ENCODE data around the gene ITPR1. TPM values are rescaled to one million over a fixed set of nuclear protein-coding genes. Genes with fewer than 3 reads are reported as not detected.

The ITPR1 gene
- total and polyA plus RNA-seq, 2 experiments from 2014 or later = 17.6 to 28.8 TPM

DNA sequence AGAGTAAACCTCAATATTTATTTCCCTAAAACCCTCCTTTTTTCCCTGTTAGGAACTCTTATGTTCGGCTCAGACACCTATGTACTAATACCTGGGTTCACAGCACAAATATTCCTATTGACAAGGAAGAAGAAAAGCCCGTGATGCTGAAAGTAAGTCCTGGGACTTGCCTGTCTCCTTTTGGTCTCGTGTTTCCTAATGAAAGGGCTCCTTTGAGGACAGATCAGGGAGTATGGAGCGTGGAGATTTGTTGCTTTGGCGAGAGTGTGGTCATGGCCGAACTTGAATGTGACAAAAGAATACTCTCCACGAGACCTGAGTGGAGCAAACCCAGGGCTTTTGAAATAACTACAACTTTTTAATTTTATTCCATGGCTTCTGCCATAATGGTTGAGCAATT, 167.8 kb downstream of the ITPR1 start:
- peaks cover 13% of the 10 kb centered on the region for H3K36me3 ChIP-seq
- H3K27me3 ChIP-seq = no peaks in the 10 kb centered on the region
- no peaks in the 10 kb centered on the region for H3K4me1 ChIP-seq (ENCODE audit: low read depth)
- H3K4me3 ChIP-seq = no peak overlapping the region
- DNase-seq (ENCODE audit: low read depth in 1 of 2, low spot score in 1 of 2) = no peak
- no peaks in the 10 kb centered on the region for H3K9me3 ChIP-seq (ENCODE audit: low read depth)
- TF ChIP-seq, protein P1, sequence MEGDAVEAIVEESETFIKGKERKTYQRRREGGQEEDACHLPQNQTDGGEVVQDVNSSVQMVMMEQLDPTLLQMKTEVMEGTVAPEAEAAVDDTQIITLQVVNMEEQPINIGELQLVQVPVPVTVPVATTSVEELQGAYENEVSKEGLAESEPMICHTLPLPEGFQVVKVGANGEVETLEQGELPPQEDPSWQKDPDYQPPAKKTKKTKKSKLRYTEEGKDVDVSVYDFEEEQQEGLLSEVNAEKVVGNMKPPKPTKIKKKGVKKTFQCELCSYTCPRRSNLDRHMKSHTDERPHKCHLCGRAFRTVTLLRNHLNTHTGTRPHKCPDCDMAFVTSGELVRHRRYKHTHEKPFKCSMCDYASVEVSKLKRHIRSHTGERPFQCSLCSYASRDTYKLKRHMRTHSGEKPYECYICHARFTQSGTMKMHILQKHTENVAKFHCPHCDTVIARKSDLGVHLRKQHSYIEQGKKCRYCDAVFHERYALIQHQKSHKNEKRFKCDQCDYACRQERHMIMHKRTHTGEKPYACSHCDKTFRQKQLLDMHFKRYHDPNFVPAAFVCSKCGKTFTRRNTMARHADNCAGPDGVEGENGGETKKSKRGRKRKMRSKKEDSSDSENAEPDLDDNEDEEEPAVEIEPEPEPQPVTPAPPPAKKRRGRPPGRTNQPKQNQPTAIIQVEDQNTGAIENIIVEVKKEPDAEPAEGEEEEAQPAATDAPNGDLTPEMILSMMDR (IDR thresholded peaks at IDR 0.05; ENCODE audit: low read depth, low read length) = no peak
- no peak overlapping the region for H3K27ac ChIP-seq

- Histone ChIP-seq H3K4me1 (ENCODE audit: low read depth) (no peaks in the 10 kb centered on the region), H3K4me3 (no peak overlapping the region), H3K27ac (no peak overlapping the region), H3K9me3 (ENCODE audit: low read depth) (no peaks in the 10 kb centered on the region), H3K36me3 (peaks cover 22% of the 10 kb centered on the region), H3K27me3 (no peaks in the 10 kb centered on the region)
- TF ChIP-seq, protein P1 (IDR thresholded peaks at IDR 0.05; ENCODE audit: low read depth, low read length) = no peak
- DNase-seq (ENCODE audit: low read depth in 1 of 2, low spot score in 1 of 2) = no peak
Observed at GRCh38 chr3:4664412-4664811, 171.3 kb downstream of the ITPR1 start.

- Histone ChIP-seq H3K27me3 (no peaks in the 10 kb centered on the region), H3K36me3 (peaks cover 24% of the 10 kb centered on the region), H3K27ac (no peak overlapping the region), H3K4me1 (ENCODE audit: low read depth) (no peaks in the 10 kb centered on the region), H3K9me3 (ENCODE audit: low read depth) (no peaks in the 10 kb centered on the region), H3K4me3 (no peak overlapping the region)
- TF ChIP-seq, protein P1 (IDR thresholded peaks at IDR 0.05; ENCODE audit: low read depth, low read length) = no peak
- DNase-seq (ENCODE audit: low read depth in 1 of 2, low spot score in 1 of 2) = no peak
Observed at GRCh38 chr3:4665197-4665596, 172.0 kb downstream of the ITPR1 start.

DNA sequence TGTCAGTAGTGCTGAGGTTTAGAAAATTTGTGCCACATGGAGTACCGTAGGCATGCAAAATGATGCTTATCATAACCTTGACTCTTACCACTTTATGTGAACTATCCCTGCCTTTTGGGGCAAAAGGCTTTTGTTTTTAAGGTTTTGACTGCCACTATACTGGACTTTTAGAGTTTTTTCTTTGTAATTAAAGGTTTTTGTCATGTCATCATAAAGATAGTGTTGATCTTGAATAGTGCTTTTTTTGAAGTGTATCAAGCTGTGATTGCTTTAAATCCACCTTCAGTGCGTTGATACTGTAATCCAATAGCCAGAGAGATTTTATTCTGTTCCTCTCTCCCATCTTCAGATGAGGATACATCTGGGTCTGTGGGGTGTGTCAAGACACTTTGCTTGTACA, 172.9 kb downstream of the ITPR1 start:
- H3K27me3 ChIP-seq = no peaks in the 10 kb centered on the region
- no peaks in the 10 kb centered on the region for H3K4me1 ChIP-seq (ENCODE audit: low read depth)
- DNase-seq (ENCODE audit: low read depth in 1 of 2, low spot score in 1 of 2) = no peak
- TF ChIP-seq, protein P1 (IDR thresholded peaks at IDR 0.05; ENCODE audit: low read depth, low read length) = no peak
- H3K4me3 ChIP-seq = no peak overlapping the region
- H3K27ac ChIP-seq = no peak overlapping the region
- H3K36me3 ChIP-seq = peaks cover 24% of the 10 kb centered on the region
- no peaks in the 10 kb centered on the region for H3K9me3 ChIP-seq (ENCODE audit: low read depth)

- H3K36me3 ChIP-seq = peaks cover 19% of the 10 kb centered on the region
- TF ChIP-seq, protein P1 (IDR thresholded peaks at IDR 0.05; ENCODE audit: low read depth, low read length) = peak; percentile 41
- no peaks in the 10 kb centered on the region for H3K27me3 ChIP-seq
- no peak overlapping the region for H3K27ac ChIP-seq
- no peaks in the 10 kb centered on the region for H3K9me3 ChIP-seq (ENCODE audit: low read depth)
- no peaks in the 10 kb centered on the region for H3K4me1 ChIP-seq (ENCODE audit: low read depth)
- peak in 1 of 2 donors; percentile 25 for DNase-seq (ENCODE audit: low read depth in 1 of 2, low spot score in 1 of 2)
- no peak overlapping the region for H3K4me3 ChIP-seq
Observed at GRCh38 chr3:4670352-4670751, 177.2 kb downstream of the ITPR1 start.
